Measurements from ENCODE around the gene SIGLEC6.
"Not testable (repeated sequence)": the region's sequence is repeated elsewhere in the genome, so short reads cannot be mapped to it uniquely, and the experiment has no call there.

Gene SIGLEC6

GRCh38 chr19:51505904-51506303, 25.6 kb downstream of the SIGLEC6 start:
- no peak overlapping the region for H3K4me3 ChIP-seq (ENCODE audit: low read depth, low read length)
- DNase-seq (ENCODE audit: low read depth) = no peak
- no peak for TF ChIP-seq CTCF (IDR thresholded peaks at IDR 0.05; ENCODE audit: insufficient read depth, low read depth, low read length, missing control alignments)

DNA sequence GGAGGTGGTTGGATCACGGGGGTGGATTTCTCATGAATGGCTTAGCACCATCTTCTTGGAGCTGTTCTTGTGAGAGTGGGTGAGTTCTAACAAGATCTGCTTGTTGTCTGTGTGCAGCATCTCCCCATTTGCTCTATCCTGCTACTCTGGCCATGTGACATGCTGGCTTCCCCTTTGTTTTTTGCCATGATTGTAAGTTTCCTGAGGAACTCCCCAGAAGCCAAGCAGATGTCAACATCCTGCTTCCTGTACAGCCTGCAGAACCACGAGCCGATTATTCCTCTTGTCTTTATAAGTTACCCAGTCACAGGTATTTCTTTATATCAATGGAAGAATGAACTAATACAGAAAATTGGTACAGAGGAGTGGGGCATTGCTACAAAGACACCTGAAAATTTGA, 27.6 kb downstream of the SIGLEC6 start:
- DNase-seq (ENCODE audit: low read depth) = no peak
- TF ChIP-seq CTCF (IDR thresholded peaks at IDR 0.05; ENCODE audit: insufficient read depth, low read depth, low read length, missing control alignments) = no peak
- H3K4me3 ChIP-seq (ENCODE audit: low read depth, low read length) = no peak overlapping the region

DNA sequence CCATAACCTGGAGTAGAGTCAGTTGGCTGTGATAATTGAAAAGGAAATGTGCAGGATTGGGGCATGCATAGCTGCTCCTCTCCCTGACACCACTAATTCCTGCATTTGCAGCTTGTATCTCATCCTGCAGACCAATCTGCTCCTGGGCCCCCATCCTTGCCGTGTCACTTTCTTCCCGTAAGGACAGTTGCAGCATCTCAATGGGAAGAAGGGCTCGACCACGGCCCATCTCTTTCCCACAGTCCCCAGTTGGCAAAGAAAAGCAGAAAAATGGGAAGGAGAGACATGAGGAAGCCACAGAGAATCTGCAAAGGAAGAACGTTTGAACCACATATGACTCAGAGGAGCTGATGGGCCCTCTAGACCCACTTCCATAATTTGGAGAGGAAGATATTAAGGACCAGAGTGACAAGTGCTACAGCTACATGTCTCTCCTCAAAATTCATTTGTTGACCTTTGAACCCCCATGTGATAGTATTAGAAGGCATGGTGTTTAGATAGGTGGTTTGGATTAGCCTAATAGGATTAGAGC, 28.1 kb downstream of the SIGLEC6 start:
- DNase-seq (ENCODE audit: low read depth) = no peak
- H3K4me3 ChIP-seq (ENCODE audit: low read depth, low read length) = no peak overlapping the region
- TF ChIP-seq CTCF (IDR thresholded peaks at IDR 0.05; ENCODE audit: insufficient read depth, low read depth, low read length, missing control alignments) = no peak

GRCh38 chr19:51501594-51502263, 29.7 kb downstream of the SIGLEC6 start, which contains the start of gene SIGLEC12:
Gene SIGLEC12 (minus strand): TSS chr19:51501800. CDS start chr19:51501733, 67 bp downstream.
- H3K4me3 ChIP-seq (ENCODE audit: low read depth, low read length) = no peak within 1 kb of the TSS
- no peak for TF ChIP-seq CTCF (IDR thresholded peaks at IDR 0.05; ENCODE audit: insufficient read depth, low read depth, low read length, missing control alignments)
- DNase-seq (ENCODE audit: low read depth) = peak; percentile 9

- not testable (repeated sequence) for H3K4me3 ChIP-seq (ENCODE audit: low read depth, low read length); DNase-seq (ENCODE audit: low read depth)
These were observed 30.5 kb downstream of the SIGLEC6 start for GRCh38 chr19:51500931-51501330.

DNA sequence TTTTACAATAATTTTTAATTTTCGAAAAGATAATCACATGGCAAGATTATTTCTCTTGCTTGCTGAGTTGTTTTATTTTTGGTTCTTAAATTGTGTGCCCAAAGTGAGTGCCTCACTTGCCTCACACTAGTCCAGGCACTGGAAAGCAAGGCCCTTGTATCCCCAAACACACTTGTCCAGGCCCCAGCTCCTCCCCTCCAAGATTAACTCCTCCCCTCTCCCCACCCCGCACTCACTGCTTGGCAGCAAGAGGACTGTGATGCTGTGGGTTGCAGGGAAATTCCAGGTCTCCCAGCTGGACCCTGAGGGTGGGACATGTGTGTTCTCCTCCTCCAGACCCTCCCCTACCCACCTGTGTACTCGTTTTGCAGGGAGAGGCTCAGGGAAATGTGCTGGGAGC, 33.8 kb downstream of the SIGLEC6 start:
- TF ChIP-seq CTCF (IDR thresholded peaks at IDR 0.05; ENCODE audit: insufficient read depth, low read depth, low read length, missing control alignments) = no peak
- no peak overlapping the region for H3K4me3 ChIP-seq (ENCODE audit: low read depth, low read length)
- DNase-seq (ENCODE audit: low read depth) = no peak

DNA sequence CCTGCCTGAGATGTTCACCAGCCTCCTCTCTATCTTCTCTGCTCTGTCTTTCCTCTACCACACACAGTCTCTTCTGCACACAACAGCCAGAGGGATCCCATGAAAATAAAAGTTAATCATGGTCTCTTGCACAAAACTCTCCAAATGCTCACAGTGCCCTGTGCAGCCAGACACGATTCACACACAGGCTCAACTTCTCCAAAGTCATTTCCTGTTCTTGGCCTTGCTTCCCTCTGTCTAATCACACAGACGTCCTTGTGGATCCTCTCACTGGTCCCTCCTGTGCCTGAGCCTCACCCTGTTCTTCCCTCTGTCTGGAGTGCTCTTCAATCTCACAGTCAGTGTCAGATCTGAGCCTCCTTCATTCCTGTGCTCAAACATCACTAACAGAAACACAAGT, 37.7 kb downstream of the SIGLEC6 start:
- TF ChIP-seq CTCF (IDR thresholded peaks at IDR 0.05; ENCODE audit: insufficient read depth, low read depth, low read length, missing control alignments) = no peak
- DNase-seq (ENCODE audit: low read depth) = no peak
- no peak overlapping the region for H3K4me3 ChIP-seq (ENCODE audit: low read depth, low read length)

Measured in GM12865 (cell line).